GM12864 (cell line): ENCODE measurements around the gene SYNE1.
"Not testable (repeated sequence)": the region's sequence is repeated elsewhere in the genome, so short reads cannot be mapped to it uniquely, and the experiment has no call there.

ENCODE experiments used
- DNase-seq: peaks from one replicate; pipeline ENCODE4 v3.0.0-alpha.2; 2011; ENCODE audit warnings: low read depth
- H3K4me3 ChIP-seq: 2 replicates; pipeline ENCODE4 v1.5.1; 2011; ENCODE audit warnings: mild to moderate bottlenecking, low read depth, low read length, control low read depth
- CTCF ChIP-seq: IDR thresholded peaks from 2 replicates; pipeline ENCODE4 v1.5.1; 2011; ENCODE audit warnings: low read depth, mild to moderate bottlenecking, moderate library complexity, low read length, control low read depth, inconsistent platforms; ENCODE audit errors: missing control alignments

Gene SYNE1

DNA sequence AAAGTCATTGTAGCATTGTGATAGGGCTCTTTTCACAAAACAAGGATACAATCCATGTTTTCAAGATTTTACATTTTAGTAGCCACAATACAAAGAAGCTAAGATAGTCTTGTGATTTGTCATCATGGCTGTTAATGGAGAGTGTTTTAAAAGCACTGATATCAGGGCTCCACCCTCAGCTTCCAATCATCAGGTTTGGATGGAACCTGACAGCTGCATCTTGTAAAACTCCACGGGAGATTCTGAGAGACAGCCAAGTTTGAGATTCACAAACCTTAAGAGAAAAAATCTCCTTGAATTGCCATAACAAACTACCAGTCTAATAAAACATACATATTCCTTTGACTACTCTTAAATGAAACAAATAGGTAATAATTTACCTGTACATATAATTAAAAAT is 549.5 kb downstream of the SYNE1 start:
- no peak for TF ChIP-seq CTCF
- no peak overlapping the region for H3K4me3 ChIP-seq
- no peak for DNase-seq

GRCh38 chr6:152087096-152087495 is 550.1 kb downstream of the SYNE1 start:
- no peak overlapping the region for H3K4me3 ChIP-seq
- DNase-seq, result no peak
- TF ChIP-seq CTCF, result no peak

GRCh38 chr6:152086223-152086873 is 550.8 kb downstream of the SYNE1 start:
- DNase-seq, result no peak
- no peak for TF ChIP-seq CTCF
- H3K4me3 ChIP-seq, result no peak overlapping the region

GRCh38 chr6:152085451-152085921 is 551.7 kb downstream of the SYNE1 start:
- H3K4me3 ChIP-seq, result no peak overlapping the region
- no peak for DNase-seq
- no peak for TF ChIP-seq CTCF

DNA sequence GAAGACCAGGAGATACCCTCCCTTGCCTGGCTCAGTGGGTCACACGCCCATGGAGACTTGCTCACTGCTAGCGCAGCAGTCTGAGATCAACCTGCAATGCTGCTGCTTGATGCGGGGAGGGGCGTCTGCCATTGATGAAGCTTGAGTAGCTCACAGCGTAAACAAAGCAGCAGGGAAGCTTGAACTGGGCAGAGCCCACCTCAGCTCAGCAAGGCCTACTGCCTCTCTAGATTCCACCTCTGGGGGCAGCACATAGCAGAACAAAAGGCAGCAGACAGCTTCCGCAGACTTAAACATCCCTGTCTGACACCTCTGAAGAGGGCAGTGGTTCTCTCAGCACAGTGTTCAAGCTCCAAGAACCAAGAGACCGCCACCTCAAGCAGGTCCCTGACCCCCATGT is 558.4 kb downstream of the SYNE1 start:
- H3K4me3 ChIP-seq, result no peak overlapping the region
- TF ChIP-seq CTCF, result no peak
- DNase-seq, result no peak

DNA sequence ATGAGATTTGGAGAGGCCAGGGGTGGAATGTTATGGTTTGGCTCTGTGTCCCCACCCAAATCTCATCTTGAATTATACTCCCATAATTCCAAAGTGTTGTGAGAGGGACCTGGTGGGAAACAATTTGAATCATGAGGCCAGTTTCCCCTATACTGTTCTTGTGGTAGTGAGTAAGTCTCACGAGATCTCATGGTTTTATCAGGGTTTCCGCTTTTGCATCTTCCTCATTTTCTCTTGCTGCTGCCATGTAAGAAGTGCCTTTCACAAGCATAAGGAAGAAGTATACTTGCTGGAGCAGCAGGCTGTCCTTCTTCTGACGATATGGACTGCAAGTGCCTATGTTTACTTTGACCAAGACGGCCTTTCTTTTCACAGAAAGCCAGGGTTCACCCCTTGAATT is 559.2 kb downstream of the SYNE1 start:
- no peak overlapping the region for H3K4me3 ChIP-seq
- no peak for TF ChIP-seq CTCF
- DNase-seq, result no peak

DNA sequence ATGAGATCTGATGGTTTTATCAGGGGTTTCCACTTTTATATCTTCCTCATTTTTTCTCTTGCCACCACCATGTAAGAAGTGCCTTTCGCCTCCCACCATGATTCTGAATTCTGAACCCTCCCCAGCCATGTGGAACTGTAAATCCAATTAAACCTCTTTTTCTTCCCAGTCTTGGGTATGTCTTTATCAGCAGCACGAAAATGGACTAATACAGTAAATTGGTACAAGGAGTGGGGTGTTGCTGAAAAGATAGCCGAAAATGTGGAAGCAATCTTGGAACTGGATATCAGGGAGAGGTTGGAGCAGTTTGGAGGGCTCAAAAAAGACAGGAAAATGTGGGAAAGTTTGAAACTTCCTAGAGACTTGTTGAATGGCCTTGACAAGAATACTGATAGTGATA is 560.9 kb downstream of the SYNE1 start:
- DNase-seq, H3K4me3 ChIP-seq: not testable (repeated sequence)
